ES-I3 (cell line): Measurements from ENCODE around the gene PARD3.

Experiments
- H3K36me3 ChIP-seq: 2 replicates; pipeline ENCODE4 v1.6.1; 2013; ENCODE audit warnings: mild to moderate bottlenecking, low read length, control low read depth, moderate library complexity; ENCODE audit not compliant: insufficient read depth
- H3K4me1 ChIP-seq: 2 replicates; pipeline ENCODE4 v1.6.1; 2013; ENCODE audit warnings: mild to moderate bottlenecking, control low read depth, low read length; ENCODE audit not compliant: insufficient read depth
- H3K9ac ChIP-seq: 2 replicates; pipeline ENCODE4 v1.6.1; 2013; ENCODE audit warnings: low read depth, mild to moderate bottlenecking, low read length, moderate library complexity
- H3K9me3 ChIP-seq: 2 replicates; pipeline ENCODE4 v1.6.1; 2013; ENCODE audit warnings: mild to moderate bottlenecking, low read length, moderate library complexity; ENCODE audit not compliant: control insufficient read depth, insufficient read depth

Gene PARD3

DNA sequence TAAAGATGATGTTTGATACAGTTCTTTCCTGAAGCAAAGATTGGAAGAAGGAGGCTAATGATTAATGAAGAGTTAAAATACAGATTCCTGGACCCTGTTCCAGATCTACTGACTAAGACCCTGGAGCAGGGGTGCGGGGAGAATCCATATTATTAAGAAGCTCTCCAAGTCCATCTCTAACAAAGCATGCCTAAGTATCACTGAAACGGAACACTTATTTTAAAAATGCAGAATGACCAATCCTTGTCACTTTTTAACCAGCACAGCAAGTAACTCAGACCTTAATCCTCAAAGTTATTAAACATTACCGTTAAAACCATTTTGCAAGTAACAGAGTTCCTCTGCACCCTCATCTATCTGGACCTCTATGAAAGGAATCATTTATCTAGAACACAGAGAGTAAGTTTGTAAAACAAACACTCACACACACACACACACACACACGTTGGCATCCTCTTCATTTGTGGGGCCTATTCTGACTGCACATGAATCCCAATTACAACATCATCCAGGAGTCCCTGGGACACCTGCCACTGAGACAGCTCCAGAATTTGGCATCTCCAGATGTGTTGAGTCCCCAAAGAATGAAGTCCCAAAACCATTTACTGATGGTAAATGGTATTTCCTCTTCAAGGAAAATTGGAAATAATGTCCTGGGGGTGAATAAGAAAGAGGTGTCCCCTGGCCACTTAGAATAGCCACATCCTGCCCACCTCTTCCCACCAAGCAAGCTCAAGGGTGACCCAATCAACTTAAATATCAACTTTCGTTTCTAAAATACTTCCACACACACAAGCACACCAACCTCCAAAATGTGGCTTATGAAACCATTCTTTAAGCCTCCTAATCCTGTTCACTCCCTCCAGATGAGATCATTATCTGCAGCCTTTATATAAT is 117.5 kb downstream of the PARD3 start:
- Histone ChIP-seq H3K4me1 (peaks cover 3% of the 10 kb centered on the region; the same call in 1 of the 2 replicates), H3K9ac (no peak overlapping the region), H3K36me3 (no peaks in the 10 kb centered on the region), H3K9me3 (no peaks in the 10 kb centered on the region)

DNA sequence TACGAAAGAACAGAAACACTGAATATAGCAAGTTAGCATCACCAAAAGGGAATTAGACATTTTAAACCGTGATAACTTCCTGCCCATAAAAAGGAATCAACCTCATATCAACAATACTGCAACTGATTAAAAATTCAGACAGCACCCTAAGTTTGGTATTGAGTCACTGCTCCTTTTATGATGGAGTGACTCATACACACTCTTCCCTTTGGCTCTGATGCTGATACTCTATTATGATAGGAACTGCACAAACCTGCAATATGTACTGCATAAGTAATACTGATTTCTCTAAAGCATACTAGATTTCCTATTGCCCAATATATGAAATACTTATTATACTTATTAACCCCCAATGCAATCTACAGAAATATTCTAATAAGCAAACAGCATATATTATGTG is 118.7 kb downstream of the PARD3 start:
- Histone ChIP-seq H3K4me1 (no peaks in the 10 kb centered on the region), H3K36me3 (no peaks in the 10 kb centered on the region), H3K9ac (no peak overlapping the region), H3K9me3 (no peaks in the 10 kb centered on the region)

- Histone ChIP-seq H3K36me3 (no peaks in the 10 kb centered on the region), H3K4me1 (0 out of 2 replicates have a peak, but pooled peaks cover 5% of the 10 kb centered on the region), H3K9me3 (no peaks in the 10 kb centered on the region), H3K9ac (no peak overlapping the region)
Measured at GRCh38 chr10:34690383-34691049, 124.6 kb downstream of the PARD3 start.

- Histone ChIP-seq H3K4me1 (0 out of 2 replicates have a peak, but pooled peaks cover 8% of the 10 kb centered on the region), H3K9ac (no peak overlapping the region), H3K9me3 (no peaks in the 10 kb centered on the region), H3K36me3 (no peaks in the 10 kb centered on the region)
Measured at GRCh38 chr10:34689053-34689452, 126.0 kb downstream of the PARD3 start.

- Histone ChIP-seq H3K36me3 (no peaks in the 10 kb centered on the region), H3K9me3 (no peaks in the 10 kb centered on the region), H3K9ac (no peak overlapping the region), H3K4me1 (0 out of 2 replicates have a peak, but pooled peaks cover 8% of the 10 kb centered on the region)
Measured at GRCh38 chr10:34687434-34688210, 127.5 kb downstream of the PARD3 start.

- no peak overlapping the region for H3K9ac ChIP-seq
- H3K9me3 ChIP-seq, result no peaks in the 10 kb centered on the region
- no peaks in the 10 kb centered on the region for H3K36me3 ChIP-seq
- peaks cover 8% of the 10 kb centered on the region; the same call in 1 of the 2 replicates for H3K4me1 ChIP-seq
Measured at GRCh38 chr10:34682580-34682979, 132.5 kb downstream of the PARD3 start.

DNA sequence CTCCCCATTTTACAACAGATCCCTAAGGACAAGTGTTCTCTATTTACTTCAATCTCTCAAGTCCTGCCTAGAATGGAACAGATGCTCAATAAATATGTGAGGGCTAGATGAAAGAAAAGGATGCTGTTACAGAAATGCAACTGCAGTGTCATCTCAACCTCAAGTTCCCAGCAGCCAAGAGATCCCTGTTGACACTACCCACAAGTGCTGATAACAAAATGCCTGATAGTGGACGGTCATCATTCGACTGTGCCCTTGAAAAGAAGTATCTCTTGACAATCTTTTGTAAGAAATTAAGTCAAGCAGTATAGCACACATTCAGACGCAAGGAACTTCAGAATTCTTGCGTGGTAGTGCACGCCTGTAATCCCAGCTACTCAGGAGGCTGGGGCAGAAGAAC is 133.2 kb downstream of the PARD3 start:
- no peak overlapping the region for H3K9ac ChIP-seq
- no peaks in the 10 kb centered on the region for H3K9me3 ChIP-seq
- H3K36me3 ChIP-seq, result no peaks in the 10 kb centered on the region
- H3K4me1 ChIP-seq, result peaks cover 8% of the 10 kb centered on the region; the same call in 1 of the 2 replicates

DNA sequence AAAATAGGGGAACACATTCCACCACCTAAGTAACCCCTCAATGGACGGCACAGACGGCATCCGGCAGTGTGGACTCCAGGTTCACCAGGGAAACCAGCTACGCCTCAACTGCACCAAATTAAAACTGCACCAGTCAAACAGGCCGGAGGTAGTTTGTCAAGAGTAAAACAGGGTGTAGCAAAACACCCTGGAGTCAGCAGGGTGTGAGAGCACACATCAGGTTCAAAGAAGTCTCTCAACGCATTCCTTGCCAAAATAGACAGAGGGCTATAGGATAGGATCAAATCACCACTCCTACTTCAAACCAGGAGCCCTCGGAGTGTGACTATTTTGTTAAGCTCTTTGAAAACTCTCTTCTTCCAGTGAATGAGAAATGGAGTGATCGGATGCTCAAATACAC is 135.9 kb downstream of the PARD3 start:
- Histone ChIP-seq H3K9me3 (no peaks in the 10 kb centered on the region), H3K4me1 (peaks cover 6% of the 10 kb centered on the region; the same call in 1 of the 2 replicates), H3K36me3 (no peaks in the 10 kb centered on the region), H3K9ac (no peak overlapping the region)

DNA sequence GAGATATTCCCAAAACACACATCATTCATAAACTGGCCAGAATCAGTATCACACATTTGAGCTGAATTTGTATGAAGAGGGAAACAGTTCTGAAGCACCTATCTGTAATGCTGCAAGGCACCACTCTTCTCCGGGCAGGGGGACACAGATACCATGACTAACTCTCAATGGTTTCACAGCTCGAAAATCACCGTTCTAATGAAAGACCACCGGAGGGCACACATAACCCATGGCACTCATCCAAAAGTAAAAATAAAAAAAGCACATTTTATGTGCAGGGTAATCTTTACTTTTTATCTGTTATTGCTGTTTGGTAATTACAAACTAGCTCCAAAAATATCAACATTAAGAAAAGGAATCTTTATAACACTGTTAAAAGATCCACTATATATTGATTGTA is 137.5 kb downstream of the PARD3 start:
- no peaks in the 10 kb centered on the region for H3K36me3 ChIP-seq
- no peak overlapping the region for H3K9ac ChIP-seq
- no peaks in the 10 kb centered on the region for H3K9me3 ChIP-seq

GRCh38 chr10:34677132-34677531 is 138.0 kb downstream of the PARD3 start:
- Histone ChIP-seq H3K9me3 (no peaks in the 10 kb centered on the region), H3K36me3 (no peaks in the 10 kb centered on the region), H3K4me1 (peaks cover 5% of the 10 kb centered on the region; the same call in 1 of the 2 replicates), H3K9ac (no peak overlapping the region)

More for the DNA sequence above, 137.5 kb downstream of the PARD3 start:
- H3K4me1 ChIP-seq, result peaks cover 5% of the 10 kb centered on the region; the same call in 1 of the 2 replicates

DNA sequence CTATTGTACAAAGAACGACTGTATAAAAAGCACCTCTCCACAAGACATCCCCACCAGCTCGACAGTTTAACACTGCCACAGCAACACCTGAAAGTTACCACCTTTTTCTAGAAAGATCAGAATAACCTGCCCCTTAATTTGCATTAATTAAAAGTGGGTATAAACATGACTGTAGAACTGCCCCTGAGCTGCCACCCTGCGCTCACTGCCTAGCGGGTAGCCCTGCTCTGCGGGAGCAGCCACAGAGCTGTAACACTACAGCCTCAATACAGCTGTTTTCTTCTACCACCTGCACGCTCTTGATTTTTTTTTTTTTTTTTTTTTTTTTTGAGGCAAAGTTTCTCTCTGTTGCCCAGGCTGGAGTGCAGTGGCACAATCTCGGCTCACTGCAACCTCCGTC is 140.9 kb downstream of the PARD3 start:
- Histone ChIP-seq H3K4me1 (no peaks in the 10 kb centered on the region), H3K9ac (no peak overlapping the region), H3K9me3 (no peaks in the 10 kb centered on the region), H3K36me3 (no peaks in the 10 kb centered on the region)

DNA sequence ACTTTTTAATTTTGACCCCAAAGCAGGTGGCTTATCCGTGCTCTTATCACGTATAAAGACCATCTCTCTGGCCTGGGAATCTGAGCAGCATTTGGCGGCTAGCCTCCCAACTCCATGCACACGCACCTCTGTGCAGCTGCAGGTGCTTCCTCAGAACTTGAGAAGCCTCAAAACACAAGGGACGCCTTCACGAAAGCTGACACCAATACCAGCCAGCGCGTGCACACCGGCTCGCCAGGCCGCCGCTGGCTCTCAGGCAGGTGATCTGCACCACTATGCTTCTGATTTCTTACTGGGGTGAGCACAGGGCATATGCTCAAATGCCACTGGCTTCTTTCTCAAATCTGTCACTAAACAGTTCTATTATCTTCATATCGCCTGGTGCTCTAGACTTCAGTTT is 145.0 kb downstream of the PARD3 start:
- H3K36me3 ChIP-seq, result no peaks in the 10 kb centered on the region
- H3K9me3 ChIP-seq, result no peaks in the 10 kb centered on the region
- H3K4me1 ChIP-seq, result peaks cover 6% of the 10 kb centered on the region
- no peak overlapping the region for H3K9ac ChIP-seq

DNA sequence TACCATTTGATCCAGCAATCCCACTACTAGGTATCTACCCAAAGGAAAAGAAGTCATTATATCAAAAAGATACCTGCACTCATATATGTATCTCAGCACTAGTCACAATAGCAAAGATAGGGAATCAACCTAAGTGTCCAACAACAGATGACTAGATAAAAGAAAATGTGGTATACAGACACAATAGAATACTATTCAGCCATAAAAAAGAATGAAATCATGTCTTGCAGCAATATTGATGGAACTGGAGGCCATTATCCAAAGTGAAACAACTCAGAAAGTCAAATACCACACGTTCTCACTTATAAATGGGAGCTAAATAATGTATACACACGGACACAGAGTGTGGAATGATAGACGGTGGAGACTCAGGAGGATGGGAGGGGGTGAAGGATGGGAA is 146.0 kb downstream of the PARD3 start:
- no peaks in the 10 kb centered on the region for H3K9me3 ChIP-seq
- H3K36me3 ChIP-seq, result no peaks in the 10 kb centered on the region
- no peak overlapping the region for H3K9ac ChIP-seq
- H3K4me1 ChIP-seq, result peaks cover 6% of the 10 kb centered on the region

- Histone ChIP-seq H3K9ac (no peak overlapping the region), H3K9me3 (no peaks in the 10 kb centered on the region), H3K36me3 (no peaks in the 10 kb centered on the region), H3K4me1 (peaks cover 6% of the 10 kb centered on the region)
Measured at GRCh38 chr10:34667177-34667576, 147.9 kb downstream of the PARD3 start.
